Measurements from ENCODE around the gene USP30. TPM values are rescaled to one million over a fixed set of nuclear protein-coding genes. Genes with fewer than 3 reads are reported as not detected.

The USP30 gene
- total RNA-seq, 4 donors from 2014 or later = 10.5 to 15.4 (median 14.2) TPM

DNA sequence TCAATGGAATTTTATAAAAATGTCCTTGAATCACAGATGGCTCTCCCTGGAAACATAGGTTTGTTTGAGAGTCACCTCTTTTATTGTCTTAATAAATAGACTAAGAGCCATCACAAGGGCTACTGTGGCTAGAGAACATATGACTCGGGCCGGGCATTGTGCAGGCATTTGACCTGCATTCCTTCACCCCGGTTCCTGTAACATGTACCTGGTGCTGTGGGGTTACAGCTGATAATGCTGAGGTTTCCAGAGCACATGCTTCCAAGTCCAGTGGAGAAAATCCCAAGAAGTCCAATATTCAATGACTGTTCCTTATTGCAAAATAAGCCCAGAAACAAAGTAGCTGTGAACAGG is 63.0 kb downstream of the USP30 start:
- peaks cover 13 to 93% (median 31%) of the 10 kb centered on the region in 3 donors for H3K4me1 ChIP-seq
- 77 to 80% methylated on average over 2 to 3 of the region's 3 CpGs for WGBS, 2 donors (ENCODE audit: low coverage in 1 of 2)
- no peaks in the 10 kb centered on the region for H3K27me3 ChIP-seq
- TF ChIP-seq POLR2A (IDR thresholded peaks at IDR 0.05) (no peak), POLR2AphosphoS5 (IDR thresholded peaks at IDR 0.05) (no peak), EP300 (IDR thresholded peaks at IDR 0.05) (no peak)
- TF ChIP-seq, protein P1, sequence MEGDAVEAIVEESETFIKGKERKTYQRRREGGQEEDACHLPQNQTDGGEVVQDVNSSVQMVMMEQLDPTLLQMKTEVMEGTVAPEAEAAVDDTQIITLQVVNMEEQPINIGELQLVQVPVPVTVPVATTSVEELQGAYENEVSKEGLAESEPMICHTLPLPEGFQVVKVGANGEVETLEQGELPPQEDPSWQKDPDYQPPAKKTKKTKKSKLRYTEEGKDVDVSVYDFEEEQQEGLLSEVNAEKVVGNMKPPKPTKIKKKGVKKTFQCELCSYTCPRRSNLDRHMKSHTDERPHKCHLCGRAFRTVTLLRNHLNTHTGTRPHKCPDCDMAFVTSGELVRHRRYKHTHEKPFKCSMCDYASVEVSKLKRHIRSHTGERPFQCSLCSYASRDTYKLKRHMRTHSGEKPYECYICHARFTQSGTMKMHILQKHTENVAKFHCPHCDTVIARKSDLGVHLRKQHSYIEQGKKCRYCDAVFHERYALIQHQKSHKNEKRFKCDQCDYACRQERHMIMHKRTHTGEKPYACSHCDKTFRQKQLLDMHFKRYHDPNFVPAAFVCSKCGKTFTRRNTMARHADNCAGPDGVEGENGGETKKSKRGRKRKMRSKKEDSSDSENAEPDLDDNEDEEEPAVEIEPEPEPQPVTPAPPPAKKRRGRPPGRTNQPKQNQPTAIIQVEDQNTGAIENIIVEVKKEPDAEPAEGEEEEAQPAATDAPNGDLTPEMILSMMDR (IDR thresholded peaks at IDR 0.05) = no peak
- H3K4me3 ChIP-seq = no peak overlapping the region
- H3K36me3 ChIP-seq = no peaks in the 10 kb centered on the region
- H3K27ac ChIP-seq = peak overlapping the region; percentile 90 to 97 (median 94)
- no peak for ATAC-seq
- H3K9me3 ChIP-seq = no peaks in the 10 kb centered on the region

DNA sequence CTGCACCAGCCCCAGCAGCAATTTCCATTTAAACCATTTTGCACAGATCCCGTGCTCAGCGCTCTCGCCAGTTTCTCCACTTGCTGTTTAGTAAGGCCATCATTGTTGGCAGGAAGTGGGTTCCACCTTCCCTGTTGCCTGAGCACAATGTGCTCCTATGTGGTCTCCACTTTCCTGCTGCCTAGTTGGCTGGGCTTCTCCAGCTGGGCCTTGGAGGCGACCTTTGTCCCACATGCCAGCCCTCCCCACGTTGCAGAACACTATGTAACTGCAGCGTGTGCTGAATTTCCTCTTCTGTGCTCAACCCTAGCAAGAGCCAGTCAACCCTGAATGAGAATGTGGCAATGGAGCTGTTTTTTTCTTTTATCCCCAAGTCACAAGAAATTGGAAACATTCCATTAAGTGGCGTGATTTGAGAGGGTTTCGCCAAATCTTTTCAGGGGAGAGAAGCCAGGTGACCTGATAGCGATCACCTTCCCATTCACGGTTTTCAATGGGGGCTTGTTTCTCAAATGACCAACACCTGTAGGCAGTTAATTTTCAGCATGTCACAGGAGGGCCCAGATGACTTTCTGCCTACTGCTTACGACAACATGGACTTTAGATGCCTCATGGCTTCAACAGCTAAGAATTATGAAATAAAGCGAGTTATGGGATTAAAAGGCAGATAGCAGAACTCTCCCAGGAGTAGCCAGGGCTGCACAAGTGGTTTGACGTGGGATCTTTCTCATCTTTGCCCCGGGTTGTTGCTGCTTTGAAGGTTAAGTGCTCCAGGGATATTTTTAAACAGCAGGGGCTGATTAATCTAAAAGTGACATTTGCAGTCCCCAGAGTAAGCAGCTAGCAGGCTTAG is 63.6 kb downstream of the USP30 start, which contains the start of gene ACACB:
ACACB (plus strand) TSS at position 830 of the 853 bp plus-strand sequence. CDS start 22,819 bp downstream, outside the sequence.
- H3K36me3 ChIP-seq = no peaks in the 10 kb centered on the region
- 30 to 44% methylated on average over 5 to 12 of the region's 14 CpGs for WGBS, 2 donors (ENCODE audit: low coverage in 1 of 2)

DNA sequence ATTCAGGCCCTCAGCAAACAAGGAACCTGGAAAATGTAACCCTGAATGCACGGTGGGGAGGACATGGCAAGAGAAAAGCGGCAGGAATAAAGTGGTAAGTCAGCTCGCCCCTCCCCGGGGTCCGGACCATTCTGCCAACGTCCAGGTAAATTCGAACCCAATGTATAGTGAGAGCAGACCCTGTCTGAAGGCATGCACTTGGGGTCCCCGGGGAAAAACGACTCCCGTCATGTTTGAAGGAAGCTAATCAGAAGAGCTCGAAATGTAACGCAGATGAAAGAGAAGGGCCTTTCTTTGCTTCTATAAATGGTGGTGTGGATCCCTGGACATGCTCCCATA is 64.2 kb downstream of the USP30 start:
- peak overlapping the region in 1 of 2 donors; percentile 21 for H3K4me3 ChIP-seq
- peak overlapping the region; percentile 90 to 97 (median 94) for H3K27ac ChIP-seq
- no peaks in the 10 kb centered on the region for H3K9me3 ChIP-seq
- no peaks in the 10 kb centered on the region for H3K27me3 ChIP-seq
- no peaks in the 10 kb centered on the region for H3K36me3 ChIP-seq
- ATAC-seq = no peak
- WGBS, 2 donors (ENCODE audit: low coverage in 1 of 2) = 24% methylated on average over 12 of the region's 12 CpGs; no CpG with 5 or more reads in 1 of the 2 donors
- H3K4me1 ChIP-seq = peaks cover 11 to 89% (median 28%) of the 10 kb centered on the region in 3 donors
- no peak for TF ChIP-seq POLR2AphosphoS5 (IDR thresholded peaks at IDR 0.05)
- TF ChIP-seq, protein P1 (IDR thresholded peaks at IDR 0.05) = no peak
- TF ChIP-seq POLR2A (IDR thresholded peaks at IDR 0.05) = no peak
- no peak for TF ChIP-seq EP300 (IDR thresholded peaks at IDR 0.05)

More for the DNA sequence above, 63.6 kb downstream of the USP30 start, which contains the start of gene ACACB:
- Histone ChIP-seq H3K4me3 (peak within 1 kb of the TSS in 1 of 2 donors; percentile 21), H3K27me3 (no peaks in the 10 kb centered on the region), H3K4me1 (peaks cover 11 to 90% (median 28%) of the 10 kb centered on the region in 3 donors), H3K27ac (peak within 1 kb of the TSS; percentile 90 to 97 (median 94)), H3K9me3 (no peaks in the 10 kb centered on the region)
- TF ChIP-seq EP300 (IDR thresholded peaks at IDR 0.05) (peak; percentile 69), POLR2A (IDR thresholded peaks at IDR 0.05) (peak; percentile 3 to 11), POLR2AphosphoS5 (IDR thresholded peaks at IDR 0.05) (peak; percentile 91)
- TF ChIP-seq, protein P1 (IDR thresholded peaks at IDR 0.05) = no peak
- ATAC-seq = peak; percentile 72

- no peaks in the 10 kb centered on the region for H3K27me3 ChIP-seq
- H3K4me3 ChIP-seq = no peak overlapping the region
- H3K4me1 ChIP-seq = peaks cover 7 to 55% (median 9%) of the 10 kb centered on the region in 3 donors
- TF ChIP-seq POLR2A (IDR thresholded peaks at IDR 0.05) = no peak
- no peak for ATAC-seq
- no peaks in the 10 kb centered on the region for H3K9me3 ChIP-seq
- WGBS, 2 donors (ENCODE audit: low coverage in 1 of 2) = 38 to 80% methylated on average over 1 to 2 of the region's 2 CpGs
- H3K27ac ChIP-seq = peak overlapping the region in 2 of 4 donors; percentile 94 to 97
- H3K36me3 ChIP-seq = no peaks in the 10 kb centered on the region
Measured at GRCh38 chr12:109120095-109120494, 67.7 kb downstream of the USP30 start.

DNA sequence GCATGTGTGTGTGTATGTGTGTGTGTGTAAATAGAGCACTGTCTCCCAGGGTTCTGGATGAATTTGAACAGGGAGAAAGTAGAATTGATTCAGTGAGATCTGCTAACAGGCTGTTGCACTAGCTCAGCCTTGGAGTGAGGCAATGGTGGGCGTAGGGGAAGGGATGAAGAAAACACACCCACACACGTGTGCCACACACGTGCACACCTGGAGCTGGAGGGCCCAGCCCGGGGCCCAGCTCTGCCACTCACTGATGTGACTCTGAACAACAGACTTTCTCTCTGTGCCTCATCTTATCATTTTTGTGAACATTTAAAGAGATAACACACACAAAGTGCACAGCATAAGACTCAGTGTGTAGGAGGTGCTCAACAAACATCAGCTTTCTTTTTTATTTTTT is 68.2 kb downstream of the USP30 start:
- peaks cover 4 to 50% (median 7%) of the 10 kb centered on the region in 3 donors for H3K4me1 ChIP-seq
- no peak for TF ChIP-seq POLR2AphosphoS5 (IDR thresholded peaks at IDR 0.05)
- no peak for TF ChIP-seq POLR2A (IDR thresholded peaks at IDR 0.05)
- no peak for TF ChIP-seq EP300 (IDR thresholded peaks at IDR 0.05)
- TF ChIP-seq, protein P1 (IDR thresholded peaks at IDR 0.05) = no peak
- no peak for ATAC-seq
- H3K27me3 ChIP-seq = no peaks in the 10 kb centered on the region
- 87 to 100% methylated on average over 1 to 4 of the region's 4 CpGs for WGBS, 2 donors (ENCODE audit: low coverage in 1 of 2)
- H3K36me3 ChIP-seq = no peaks in the 10 kb centered on the region
- peak overlapping the region in 1 of 4 donors; percentile 97 for H3K27ac ChIP-seq
- no peak overlapping the region for H3K4me3 ChIP-seq
- H3K9me3 ChIP-seq = no peaks in the 10 kb centered on the region

All from gastroesophageal sphincter (tissue), 4 donors.